ENCODE measurements around the gene EPHB1.

EPHB1 gene

DNA sequence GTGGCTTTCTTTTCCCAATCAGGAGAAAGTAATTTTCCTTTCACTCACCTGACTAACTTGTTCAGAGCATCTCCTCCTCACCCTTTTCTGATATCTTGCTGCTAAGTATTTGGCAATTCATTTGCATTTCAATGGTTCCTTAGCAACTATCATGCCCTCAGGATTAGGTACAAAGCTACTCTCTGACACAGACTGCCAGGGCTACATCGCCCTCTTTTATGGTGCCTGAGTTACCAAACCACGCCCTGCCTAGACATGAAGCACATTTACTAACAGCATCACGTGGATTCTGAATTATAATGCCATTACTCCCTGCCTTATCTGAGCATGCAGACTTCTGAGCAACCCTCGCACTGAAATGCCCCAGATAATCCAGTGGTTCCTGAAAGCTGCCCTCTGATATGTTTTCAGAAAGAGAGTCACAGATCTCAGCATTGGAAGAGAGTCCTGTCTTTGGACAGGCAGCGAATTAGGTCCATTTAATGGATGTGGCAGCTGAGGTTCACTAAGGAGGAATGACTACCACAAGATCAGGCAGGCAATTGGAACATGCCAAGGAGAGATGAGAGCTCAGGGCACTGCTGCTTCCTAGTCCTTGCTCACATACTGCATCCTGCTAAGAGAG is 14.5 kb downstream of the EPHB1 start:
- DNase-seq (ENCODE audit: low spot score): no peak

DNA sequence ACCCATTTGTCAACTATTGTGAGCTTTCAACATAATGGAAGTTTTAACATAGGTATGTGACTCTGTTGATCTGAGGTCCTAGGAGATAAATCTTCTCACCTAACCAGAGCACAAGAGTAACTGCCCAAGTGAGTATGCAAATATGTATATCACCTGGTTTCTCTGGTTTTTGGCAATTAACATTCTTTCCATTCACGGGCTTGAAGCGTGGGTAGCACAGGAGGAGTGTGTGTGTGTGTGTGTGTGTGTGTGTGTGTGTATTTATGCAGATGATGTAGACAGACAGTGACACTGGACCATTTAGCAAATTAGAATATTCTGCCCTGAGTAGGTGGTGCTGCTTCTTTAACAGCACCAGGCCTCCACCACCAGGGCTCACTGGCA is 15.0 kb downstream of the EPHB1 start:
- no peak for DNase-seq (ENCODE audit: low spot score)

DNA sequence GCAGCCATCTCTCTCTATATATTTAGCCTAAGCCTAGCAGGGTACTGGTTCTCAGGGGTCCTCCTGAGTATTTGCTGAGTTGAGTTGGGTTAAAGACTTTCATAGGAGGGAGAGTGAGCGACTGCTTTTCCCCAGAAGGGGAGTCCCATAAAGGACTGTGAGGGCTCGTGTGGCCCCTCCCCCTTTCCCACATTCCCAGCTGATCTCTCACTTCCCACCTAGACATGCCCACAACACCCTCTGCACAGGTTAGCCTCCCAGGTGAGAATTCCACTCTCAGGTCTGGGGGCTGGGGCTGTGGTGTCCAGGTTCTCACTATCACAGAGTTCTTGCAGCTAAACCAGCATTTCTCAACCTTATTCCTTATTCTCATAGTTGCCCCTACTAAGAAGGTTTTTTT is 15.8 kb downstream of the EPHB1 start:
- no peak for DNase-seq (ENCODE audit: low spot score)

DNA sequence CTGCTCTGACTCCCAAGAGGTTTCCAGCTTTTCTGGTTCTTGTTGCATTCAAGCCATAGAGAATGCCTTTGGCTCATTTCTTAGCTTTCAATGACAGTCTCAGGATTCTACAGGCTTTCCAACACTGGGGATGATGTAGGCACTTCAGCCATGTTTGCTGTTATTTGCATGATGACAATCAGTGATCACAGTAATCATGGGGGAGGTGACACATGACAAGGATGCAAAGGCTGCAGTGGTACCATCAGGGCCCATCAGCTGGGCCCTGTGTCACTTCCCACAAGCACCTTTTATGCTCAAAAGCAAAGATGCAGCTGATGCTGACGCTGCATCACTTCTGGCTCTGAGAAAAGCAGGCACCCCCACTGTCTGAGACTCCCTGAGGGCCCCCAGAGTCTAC is 18.6 kb downstream of the EPHB1 start:
- no peak for DNase-seq (ENCODE audit: low spot score)

DNA sequence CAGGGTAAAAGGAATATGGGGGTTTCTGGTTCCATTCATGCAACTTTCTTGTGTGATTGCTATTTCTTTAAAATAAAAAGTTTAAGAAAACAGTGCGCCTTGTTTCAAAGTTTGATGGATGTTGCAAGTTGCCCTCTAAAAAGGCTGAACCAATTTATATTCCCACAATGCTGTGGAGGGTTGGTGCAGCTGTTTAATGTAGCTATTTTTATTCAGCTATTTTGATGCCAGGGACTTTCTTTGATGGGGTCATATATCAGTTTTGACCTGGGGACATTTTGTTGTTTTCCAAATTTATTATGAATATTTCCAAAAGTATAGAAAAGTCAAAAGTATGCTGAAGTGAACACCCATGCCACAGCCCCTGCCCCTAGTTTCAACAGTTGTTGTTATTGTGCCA is 20.5 kb downstream of the EPHB1 start:
- no peak for DNase-seq (ENCODE audit: low spot score)

DNA sequence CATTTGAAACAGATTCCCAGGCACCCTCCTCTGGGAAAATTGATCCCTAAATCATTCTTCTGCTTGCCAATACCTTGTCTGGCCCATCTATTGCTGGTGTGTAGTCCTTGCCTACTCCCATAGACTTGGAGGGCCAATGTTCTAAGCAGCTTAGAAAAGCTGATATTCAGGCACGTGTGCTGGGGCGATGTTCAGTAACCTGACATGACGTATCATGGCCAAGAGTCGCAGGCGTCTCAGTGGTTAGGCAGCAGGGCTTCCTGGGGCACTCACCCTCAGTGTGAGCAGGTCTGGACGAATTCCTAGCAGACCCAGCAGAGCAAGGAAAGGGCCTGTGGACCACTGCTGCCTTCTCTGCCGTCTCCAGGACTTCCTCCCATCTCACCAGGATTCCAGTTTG is 21.6 kb downstream of the EPHB1 start:
- no peak for DNase-seq (ENCODE audit: low spot score)

DNA sequence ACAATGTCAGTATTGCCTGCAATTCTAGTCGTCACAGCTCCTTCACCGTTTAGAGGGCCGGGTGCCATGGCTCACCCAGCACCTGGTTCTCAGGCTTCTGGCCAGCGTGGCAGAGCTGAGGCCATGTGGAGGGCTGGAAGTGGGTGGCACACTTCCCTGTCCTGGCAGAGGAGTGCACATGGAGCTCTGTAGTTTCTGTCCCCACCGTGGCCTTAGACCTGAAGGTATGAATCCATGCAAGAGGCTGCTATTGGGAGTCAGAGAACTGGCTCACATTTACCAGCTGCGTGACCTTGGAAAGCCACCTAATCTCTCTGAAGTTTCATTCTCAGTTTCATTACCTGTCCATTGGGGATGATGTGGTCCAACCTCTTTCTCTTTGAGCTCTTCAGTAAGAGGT is 22.2 kb downstream of the EPHB1 start:
- no peak for DNase-seq (ENCODE audit: low spot score)

DNA sequence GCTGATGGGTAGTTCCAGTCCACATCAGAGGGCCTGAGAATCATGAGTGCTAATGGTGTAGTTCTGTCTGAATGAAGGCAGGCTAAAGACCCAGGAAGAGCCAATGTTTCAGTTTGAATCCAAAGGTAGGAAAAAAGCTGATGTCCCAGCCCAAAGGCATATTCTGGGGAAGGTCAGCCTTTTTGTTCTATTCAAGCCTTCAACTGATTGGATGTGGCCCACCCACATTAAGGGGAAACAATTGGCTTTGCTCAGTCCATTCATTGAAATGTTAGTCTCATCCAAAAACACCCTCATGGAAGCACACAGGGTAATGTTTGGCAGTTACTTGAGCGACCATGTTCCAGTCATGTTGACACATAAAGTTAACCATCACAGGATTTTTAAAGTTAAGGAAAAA is 25.9 kb downstream of the EPHB1 start:
- no peak for DNase-seq (ENCODE audit: low spot score)

DNA sequence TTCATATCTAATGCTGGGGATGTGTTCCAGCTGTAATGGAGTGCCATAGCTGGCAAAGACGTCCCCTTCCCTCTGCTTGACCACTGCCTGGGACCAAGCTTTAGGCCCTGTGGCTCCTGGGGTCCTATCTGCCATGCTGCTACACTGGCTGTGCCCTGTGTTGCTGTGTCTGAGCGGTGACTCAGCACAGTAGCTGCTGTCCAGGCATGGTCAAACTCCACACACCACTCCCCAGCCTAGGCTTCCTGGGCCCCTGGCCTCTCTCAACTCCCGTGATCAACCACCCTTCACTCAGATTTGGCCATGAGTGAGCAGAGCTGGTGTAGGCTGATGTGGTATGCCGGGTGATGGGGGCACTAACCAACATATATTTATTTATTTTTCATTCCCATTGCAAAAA is 27.0 kb downstream of the EPHB1 start:
- DNase-seq (ENCODE audit: low spot score): no peak

DNA sequence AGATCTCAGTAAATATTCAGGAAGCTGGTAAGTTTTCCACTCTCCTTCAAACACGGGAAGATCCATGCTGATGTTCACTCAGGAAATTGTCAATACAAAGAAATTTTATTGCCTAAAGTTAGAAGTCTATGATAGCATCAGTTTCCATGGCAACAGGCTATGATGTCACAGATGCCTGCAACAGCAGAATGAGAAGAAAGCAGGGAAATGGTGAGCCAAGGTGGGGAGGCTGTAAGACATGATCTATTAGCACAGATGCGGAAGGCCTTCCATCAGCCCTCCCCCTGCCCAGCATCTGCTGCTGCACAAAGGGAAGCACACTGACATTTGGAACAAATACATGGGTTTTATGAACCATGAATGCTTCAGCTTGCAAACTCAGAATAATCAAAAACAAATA is 28.6 kb downstream of the EPHB1 start:
- no peak for DNase-seq (ENCODE audit: low spot score)

DNA sequence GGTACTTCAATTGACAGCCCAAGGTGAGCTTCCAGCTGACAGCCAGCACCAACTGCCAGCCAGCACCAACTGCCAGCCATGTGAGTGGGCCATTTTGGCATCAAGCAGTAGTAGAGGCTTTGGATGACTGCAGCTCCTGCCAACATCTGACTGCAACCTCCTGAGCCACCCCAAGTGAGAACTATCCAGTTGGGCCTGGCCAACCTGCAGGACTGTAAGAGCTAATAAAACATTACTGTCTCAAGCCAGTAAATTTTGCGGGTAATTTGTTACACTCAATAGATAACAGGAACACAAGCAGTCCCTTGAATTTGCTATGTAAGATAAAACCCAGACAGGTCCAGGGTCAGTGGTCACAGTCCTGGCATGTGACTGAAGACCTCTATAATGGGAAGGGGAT is 29.7 kb downstream of the EPHB1 start:
- DNase-seq (ENCODE audit: low spot score): no peak

DNA sequence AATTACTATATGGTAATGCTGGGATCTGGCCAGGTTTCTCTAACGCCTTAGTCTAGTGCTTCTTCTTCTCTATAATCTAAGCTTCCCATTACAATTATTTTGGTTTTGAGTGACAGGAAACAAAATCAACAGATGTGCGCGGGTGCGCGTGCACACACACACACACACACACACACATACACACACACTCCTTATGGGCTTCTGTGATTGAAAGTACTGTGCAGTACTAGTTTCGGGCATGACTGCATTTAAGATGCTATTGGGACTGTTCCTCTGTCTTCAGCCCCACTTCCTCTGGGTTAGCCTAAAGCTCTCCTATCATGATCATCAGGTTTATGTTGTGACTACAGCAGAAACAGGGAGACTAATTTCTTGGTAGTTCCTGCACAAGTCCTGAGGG is 32.2 kb downstream of the EPHB1 start:
- no peak for DNase-seq (ENCODE audit: low spot score)

DNA sequence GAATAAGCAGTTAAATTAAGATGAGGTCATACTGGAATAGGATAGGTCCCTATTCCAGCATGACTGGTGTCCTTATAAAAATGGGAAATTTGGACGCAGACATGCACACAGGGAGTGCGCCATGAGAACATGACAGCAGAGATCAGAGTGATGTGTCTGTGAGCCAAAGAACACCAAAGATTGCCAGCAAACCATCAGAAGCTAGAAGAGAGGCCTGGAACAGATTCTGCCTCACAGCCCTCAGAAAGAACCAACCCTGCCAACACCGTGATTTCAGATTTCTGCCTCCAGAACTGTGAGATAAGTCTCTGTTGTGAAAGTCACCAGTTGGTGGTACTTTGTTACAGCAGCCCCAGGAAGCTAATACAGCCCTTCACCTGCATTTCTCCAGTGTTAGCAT is 34.7 kb downstream of the EPHB1 start:
- DNase-seq (ENCODE audit: low spot score): no peak

DNA sequence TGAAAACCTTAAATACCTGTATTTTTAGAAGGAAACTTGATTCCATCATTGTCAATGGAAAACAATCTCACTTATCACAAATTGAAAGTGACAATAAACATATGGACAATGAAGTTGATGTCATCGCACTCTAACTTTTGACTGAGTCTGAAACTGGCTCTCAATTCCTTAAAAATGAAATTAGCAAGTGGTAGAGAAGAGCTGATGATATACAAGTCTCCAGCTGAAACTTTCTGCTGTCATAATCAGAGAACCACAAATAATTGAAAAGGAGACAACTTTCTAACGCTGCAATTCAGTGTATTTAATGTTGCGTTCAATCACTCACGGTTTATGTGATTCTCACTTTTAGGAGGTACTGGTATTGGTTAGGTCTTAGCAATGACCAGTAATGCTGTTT is 37.5 kb downstream of the EPHB1 start:
- no peak for DNase-seq (ENCODE audit: low spot score)

DNA sequence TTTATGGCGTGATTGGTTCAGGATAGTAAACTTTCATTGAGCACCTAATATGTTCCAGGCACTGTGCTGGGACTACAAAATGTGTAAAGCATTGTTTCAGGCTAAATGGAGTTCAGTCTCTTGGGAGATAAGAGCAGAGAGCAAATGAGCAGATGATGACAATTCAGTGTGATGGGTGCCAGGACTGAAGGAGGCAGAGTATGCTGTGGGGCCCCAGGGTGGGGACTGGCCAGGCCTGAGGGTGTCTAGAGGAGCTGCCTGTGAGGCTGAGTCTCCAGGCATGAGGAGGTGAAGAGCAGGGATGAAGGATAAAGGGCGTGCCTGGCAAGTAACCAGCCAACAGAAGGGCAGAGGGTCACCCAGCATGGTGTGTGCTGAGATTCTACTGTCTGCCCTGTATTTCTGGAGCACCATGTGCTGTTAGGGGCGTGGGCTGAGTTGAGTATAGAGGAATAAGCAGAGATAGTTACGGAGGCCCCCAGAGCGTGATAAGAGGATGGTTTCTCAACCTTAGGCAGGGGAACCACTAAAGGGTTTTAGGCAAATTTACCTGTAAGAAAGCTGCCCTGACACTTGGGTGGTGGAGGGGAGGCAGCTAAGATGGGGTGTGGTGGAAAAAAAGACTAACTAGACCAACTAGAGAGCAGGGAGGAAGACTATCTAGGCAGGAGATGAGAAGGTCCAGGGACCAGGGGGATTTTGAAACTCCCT is 38.5 kb downstream of the EPHB1 start:
- DNase-seq (ENCODE audit: low spot score): no peak

DNA sequence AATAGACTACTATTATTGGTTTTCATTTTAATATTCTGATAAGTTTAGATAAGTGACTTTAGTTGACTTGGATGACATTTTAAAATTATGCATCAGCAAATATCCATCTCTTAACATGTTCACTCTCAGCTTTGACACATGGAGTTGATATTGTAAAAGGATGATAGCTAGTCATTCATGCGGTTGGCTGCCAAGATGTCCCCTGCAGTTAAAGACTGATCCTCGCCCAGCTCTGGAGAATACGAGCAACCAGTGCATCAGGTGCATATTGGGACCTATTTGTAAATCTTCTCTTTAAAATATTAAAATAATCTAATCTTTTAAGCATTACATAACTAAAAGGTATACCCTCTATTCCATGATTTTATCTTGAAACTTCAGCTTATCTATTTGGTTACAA is 41.9 kb downstream of the EPHB1 start:
- no peak for DNase-seq (ENCODE audit: low spot score)

DNA sequence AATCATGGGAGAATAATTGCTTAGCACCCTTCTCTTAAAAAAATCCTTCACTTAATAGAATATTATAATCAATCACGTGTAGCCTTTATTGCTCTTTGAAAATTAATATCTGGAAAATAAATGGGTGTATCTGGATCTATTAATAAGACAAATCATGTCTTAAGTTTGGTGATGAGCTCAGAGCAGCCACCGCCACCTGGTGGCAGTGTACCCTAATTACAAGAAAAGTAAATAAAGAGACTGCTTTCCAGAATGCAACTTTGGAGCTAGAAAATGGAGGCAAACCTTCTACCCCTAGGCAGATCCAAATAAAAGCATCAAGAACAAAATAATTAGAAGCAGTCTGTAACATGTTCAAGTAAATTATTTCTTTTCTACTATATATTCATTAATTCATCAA is 43.5 kb downstream of the EPHB1 start:
- DNase-seq (ENCODE audit: low spot score): no peak

DNA sequence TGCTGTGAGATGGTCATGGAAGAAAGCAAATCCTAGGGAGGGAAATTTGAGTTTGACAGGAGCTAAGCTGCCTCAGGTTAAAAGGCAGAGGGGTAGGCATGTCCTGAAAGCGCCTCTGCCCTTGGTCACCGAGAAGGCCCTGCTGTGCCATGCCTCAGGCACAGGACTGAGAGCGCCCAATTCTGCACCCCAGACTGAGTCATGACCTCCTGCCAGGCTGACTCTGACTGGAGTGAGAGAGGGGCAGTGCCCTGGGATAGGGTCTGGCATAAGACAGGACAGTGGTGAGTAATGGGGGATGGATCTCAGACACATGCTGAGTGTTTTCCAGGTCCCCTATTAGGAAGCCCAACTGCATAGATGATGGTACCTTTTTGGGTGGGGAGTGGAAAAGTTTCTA is 44.4 kb downstream of the EPHB1 start:
- DNase-seq (ENCODE audit: low spot score): no peak

DNA sequence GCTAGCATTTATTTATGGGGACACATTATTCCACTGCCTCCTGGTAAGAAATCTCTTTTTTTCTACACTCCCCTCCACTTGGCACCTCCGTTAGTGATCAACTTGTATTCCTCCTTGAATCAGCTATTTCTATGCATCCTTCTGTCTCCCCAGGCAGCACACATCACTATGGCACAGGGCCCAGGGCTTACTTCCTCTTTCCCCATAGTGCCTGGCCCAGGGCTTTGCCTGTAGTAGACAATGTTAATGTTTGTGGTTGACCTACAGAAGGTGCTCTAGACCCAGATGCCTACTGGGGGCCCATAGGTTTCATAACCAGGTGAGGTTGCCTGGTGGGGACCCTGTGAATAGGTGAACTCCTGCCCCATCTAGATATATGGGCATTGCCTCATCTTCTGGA is 44.9 kb downstream of the EPHB1 start:
- DNase-seq (ENCODE audit: low spot score): no peak

DNA sequence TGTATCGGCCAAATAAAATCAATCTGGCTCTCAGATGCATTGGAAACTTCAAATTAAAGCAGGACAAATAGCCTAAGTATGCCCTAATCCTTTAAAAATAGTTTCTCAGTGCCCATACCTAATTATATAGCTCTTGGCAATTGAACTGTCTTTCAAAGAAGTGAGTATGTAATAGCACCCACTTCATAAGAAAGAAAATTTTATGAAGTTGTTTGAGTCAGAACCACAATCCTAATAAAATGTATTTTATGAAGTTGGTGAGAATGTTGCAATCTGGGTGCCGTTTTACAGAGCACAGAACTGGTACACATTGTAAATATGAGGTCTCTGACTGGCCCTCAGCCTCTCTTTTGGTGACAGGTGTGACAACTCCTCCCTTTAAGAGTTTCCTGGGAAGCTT is 45.4 kb downstream of the EPHB1 start:
- DNase-seq (ENCODE audit: low spot score): no peak

DNA sequence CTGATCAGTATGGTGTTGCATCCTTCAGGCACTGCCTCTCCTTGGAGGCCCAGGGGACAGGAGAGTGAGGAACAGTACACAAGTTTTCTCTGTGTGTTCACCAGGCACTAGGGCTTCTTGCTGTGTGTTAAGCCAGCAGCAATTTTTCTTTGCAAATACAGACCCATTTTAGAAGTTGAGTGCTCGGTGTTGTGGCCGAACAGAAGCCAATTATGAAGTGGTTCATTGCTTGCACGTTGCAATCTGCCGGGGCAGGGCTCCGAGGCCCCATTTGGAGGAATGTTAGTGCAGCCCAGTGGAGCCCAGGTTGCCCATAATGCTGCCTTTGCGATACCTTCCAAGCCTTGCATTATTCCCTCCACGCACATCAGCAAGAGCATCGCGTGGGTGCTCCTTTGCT is 51.0 kb downstream of the EPHB1 start:
- DNase-seq (ENCODE audit: low spot score): no peak

DNA sequence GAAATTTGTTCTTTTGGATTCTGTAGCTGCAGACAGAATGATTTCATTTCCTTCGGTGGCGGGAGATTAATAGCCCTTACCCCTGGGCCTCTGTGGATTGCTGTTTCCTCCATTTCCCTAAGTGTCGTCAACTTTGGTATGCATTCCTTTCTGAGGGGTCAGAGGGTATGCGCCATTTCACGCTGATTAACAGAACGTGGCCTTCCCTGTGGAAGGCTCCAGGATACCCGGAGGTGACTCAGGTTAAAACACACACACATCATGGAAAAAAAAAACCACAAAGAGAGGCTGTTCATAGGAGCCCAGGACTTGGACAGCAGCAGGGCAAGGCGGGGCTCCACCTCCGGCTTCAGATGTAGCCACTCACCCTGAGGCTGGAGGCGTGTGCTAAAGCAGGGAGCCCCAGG is 51.9 kb downstream of the EPHB1 start:
- DNase-seq (ENCODE audit: low spot score): no peak

DNA sequence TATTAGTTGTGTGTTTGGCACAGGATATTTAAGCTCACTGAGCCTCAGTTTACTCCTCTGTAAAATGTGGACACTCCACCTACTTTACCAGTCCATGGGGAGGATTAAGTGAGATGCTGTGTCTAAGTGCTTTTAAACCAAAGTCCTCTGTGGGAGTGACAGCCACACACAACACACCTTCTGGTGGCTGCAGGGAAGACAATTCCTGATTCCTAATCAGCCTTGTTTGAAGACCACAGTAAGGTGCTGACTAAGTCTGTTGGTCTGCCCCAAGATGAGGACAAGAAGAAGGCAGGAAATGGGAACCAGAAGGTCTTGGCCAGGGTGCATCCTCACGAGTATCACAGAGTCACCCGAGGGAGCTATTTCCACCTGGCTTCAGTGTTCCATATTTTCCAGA is 52.3 kb downstream of the EPHB1 start:
- DNase-seq (ENCODE audit: low spot score): no peak

DNA sequence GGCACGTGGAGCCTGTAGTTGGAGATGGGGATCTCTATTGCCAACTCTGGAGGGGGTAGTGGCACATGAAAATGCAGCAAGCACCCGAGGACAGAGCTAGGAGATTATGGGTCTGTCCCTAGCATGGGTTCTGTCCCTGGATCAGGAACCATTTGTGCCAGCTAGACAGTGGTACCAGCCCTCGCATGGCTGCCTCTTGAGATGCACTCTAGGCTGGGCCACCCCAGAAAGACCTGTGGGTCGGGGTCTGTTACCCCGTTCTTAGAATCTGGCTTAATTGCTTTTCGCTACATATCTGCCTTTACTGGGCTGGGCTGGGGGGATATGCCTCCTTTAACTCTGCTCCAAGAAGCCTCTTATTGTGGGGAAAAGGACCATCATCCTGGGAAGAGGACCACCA is 54.5 kb downstream of the EPHB1 start:
- DNase-seq (ENCODE audit: low spot score): no peak
